ENCODE data around the gene NAV1. TPM values are rescaled to one million over a fixed set of nuclear protein-coding genes. Genes with fewer than 3 reads are reported as not detected.

Gene NAV1
- total and polyA plus RNA-seq, 9 of the 15 experiments (the other 6 are each of a cell fraction or from before 2014, with no cell fraction given), result 0.91 to 16.8 (median 3.2) TPM

DNA sequence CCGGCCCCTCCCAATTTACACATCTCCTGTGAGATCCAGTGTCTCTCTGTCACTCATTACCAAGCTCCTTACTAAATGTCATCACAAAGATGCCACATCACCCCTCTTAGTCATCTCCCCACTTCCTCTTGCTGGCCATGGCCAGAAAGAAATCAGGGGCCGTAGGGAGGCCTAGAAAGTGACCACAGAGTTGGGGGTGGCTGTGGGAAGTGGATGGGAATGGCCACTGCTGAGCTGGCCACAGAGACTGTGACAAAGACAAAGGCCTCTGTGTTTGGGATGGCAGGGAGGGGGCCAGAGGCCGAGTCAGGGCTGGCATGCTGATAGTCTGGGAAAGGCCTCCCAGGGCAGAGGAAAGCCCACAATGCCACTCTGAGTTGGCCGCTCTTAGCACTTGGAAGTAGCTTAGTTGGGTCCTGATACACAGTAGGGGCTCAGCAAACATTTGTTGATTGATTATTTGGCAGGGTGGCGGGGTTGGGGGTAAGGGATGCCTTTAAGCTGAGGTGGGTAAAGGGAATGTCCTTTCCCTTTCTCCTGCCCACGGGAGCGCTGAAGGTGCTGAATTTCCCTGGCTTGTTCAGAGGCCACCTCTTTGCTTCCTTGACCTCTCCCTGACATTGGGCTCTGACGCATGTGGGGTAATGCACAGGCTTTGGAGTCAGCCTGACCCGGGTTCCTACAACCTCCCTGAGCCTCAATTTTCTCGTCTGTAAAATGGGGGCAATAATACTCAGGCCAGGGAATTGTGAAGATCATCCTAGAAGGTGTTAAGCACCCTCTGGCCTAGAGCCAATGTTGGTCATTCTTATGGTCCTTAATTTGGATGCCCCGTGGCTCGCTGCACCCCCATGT, 13.2 kb downstream of the NAV1 start (continued):
- no peak for TF ChIP-seq MLX (CRISPR knock-in tag; conservative IDR thresholded peaks at IDR 0.05)
- TF ChIP-seq FOXP4 (CRISPR knock-in tag; IDR thresholded peaks at IDR 0.05; ENCODE audit: borderline replicate concordance), result 0 out of 2 replicates have a peak, but pooled peaks have one; percentile 54
- TF ChIP-seq CHD2 (IDR thresholded peaks at IDR 0.05; ENCODE audit: low read depth, low read length), result no peak
- TF ChIP-seq NFIX (CRISPR knock-in tag; IDR thresholded peaks at IDR 0.05; ENCODE audit: low read depth), result no peak
- TF ChIP-seq, protein P1, sequence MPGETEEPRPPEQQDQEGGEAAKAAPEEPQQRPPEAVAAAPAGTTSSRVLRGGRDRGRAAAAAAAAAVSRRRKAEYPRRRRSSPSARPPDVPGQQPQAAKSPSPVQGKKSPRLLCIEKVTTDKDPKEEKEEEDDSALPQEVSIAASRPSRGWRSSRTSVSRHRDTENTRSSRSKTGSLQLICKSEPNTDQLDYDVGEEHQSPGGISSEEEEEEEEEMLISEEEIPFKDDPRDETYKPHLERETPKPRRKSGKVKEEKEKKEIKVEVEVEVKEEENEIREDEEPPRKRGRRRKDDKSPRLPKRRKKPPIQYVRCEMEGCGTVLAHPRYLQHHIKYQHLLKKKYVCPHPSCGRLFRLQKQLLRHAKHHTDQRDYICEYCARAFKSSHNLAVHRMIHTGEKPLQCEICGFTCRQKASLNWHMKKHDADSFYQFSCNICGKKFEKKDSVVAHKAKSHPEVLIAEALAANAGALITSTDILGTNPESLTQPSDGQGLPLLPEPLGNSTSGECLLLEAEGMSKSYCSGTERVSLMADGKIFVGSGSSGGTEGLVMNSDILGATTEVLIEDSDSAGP (CRISPR knock-in tag; IDR thresholded peaks at IDR 0.05), result no peak
- no peak for TF ChIP-seq ZNF717 (CRISPR knock-in tag; IDR thresholded peaks at IDR 0.05)
- TF ChIP-seq, protein P2, sequence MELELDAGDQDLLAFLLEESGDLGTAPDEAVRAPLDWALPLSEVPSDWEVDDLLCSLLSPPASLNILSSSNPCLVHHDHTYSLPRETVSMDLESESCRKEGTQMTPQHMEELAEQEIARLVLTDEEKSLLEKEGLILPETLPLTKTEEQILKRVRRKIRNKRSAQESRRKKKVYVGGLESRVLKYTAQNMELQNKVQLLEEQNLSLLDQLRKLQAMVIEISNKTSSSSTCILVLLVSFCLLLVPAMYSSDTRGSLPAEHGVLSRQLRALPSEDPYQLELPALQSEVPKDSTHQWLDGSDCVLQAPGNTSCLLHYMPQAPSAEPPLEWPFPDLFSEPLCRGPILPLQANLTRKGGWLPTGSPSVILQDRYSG (tag; conservative IDR thresholded peaks at IDR 0.05; ENCODE audit: low read depth), result 0 out of 2 replicates have a peak, but pooled peaks have one; percentile 19
- TF ChIP-seq IRF1 (CRISPR knock-in tag; IDR thresholded peaks at IDR 0.05; ENCODE audit: borderline replicate concordance), result no peak
- no peak for TF ChIP-seq DDX20 (tag; IDR thresholded peaks at IDR 0.05; ENCODE audit: low read depth)
- TF ChIP-seq CREB5 (CRISPR knock-in tag; IDR thresholded peaks at IDR 0.05), result peak; percentile 32; the same call in 1 of the 2 replicates
- no peak for TF ChIP-seq ZKSCAN3 (CRISPR knock-in tag; IDR thresholded peaks at IDR 0.05)
- peak; percentile 77 for TF ChIP-seq CHD4 (IDR thresholded peaks at IDR 0.05; ENCODE audit: insufficient read depth, insufficient replicate concordance, low read depth, low read length, poor library complexity, severe bottlenecking)
- TF ChIP-seq, protein P3, sequence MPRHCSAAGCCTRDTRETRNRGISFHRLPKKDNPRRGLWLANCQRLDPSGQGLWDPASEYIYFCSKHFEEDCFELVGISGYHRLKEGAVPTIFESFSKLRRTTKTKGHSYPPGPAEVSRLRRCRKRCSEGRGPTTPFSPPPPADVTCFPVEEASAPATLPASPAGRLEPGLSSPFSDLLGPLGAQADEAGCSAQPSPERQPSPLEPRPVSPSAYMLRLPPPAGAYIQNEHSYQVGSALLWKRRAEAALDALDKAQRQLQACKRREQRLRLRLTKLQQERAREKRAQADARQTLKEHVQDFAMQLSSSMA (CRISPR knock-in tag; IDR thresholded peaks at IDR 0.05), result no peak

Measured in K562 (cell line).